PC-3 (cell line): ENCODE data around the gene DNAJA2. TPM values are rescaled to one million over a fixed set of nuclear protein-coding genes. Genes with fewer than 3 reads are reported as not detected.

Experiments
- ATAC-seq: fragments of 200-7000 bp; cut with Tn5 transposase; 2 replicates; pipeline ENCODE4 v1.9.1; 2020; ENCODE audit warnings: mild to moderate bottlenecking, moderate library complexity
- BruUV-seq: library from RNA; stranded (reverse); fragments of 400-500 nt; replicated peaks from 2 replicates; lab custom pipeline; 2021; lab: Mats Ljungman, UMichigan
- CTCF ChIA-PET: fragments of 300-600 bp; sonication (Branson Sonifier 250); formaldehyde crosslinking; loops from one replicate; lab custom pipeline; 2022; ENCODE audit warnings: antibody characterized with exemption; lab: Charles Lee
- POLR2A ChIA-PET: fragments of 300-600 bp; sonication (Branson Sonifier 250); formaldehyde crosslinking; loops from one replicate; lab custom pipeline; 2022; ENCODE audit warnings: antibody characterized with exemption; ENCODE audit not compliant: unreplicated experiment; lab: Charles Lee
- DNase-seq: peaks from one replicate; pipeline ENCODE4 v3.0.0-alpha.2; 2015
- H2AFZ ChIP-seq: fragments of 300-600 bp; sonication (generic); 2 replicates; pipeline ENCODE4 v1.6.0; 2016; ENCODE audit warnings: antibody characterized with exemption, low read length
- H3F3A ChIP-seq: fragments of 300-600 bp; sonication (generic); one replicate; pipeline ENCODE4 v1.6.0; 2017; ENCODE audit warnings: antibody characterized with exemption, low read length, control low read depth, mild to moderate bottlenecking; ENCODE audit not compliant: unreplicated experiment
- H3K27ac ChIP-seq: fragments of 300-600 bp; sonication (generic); 2 replicates; pipeline ENCODE4 v1.5.1; 2016; ENCODE audit warnings: mild to moderate bottlenecking, low read length
- H3K27me3 ChIP-seq: fragments of 300-600 bp; sonication (generic); 2 replicates; pipeline ENCODE4 v1.6.1; 2016; ENCODE audit warnings: low read length, mixed read lengths
- H3K36me3 ChIP-seq: fragments of 300-600 bp; sonication (generic); 2 replicates; pipeline ENCODE4 v1.6.1; 2016; ENCODE audit warnings: low read depth, mixed run types, low read length, mixed read lengths
- H3K4me1 ChIP-seq: fragments of 300-600 bp; sonication (generic); 2 replicates; pipeline ENCODE4 v1.5.1; 2016; ENCODE audit warnings: low read length; ENCODE audit not compliant: insufficient read depth
- H3K4me2 ChIP-seq: fragments of 300-600 bp; sonication (generic); 2 replicates; pipeline ENCODE4 v1.6.0; 2016; ENCODE audit warnings: low read length
- H3K4me3 ChIP-seq: fragments of 300-600 bp; sonication (generic); 2 replicates; pipeline ENCODE4 v1.5.1; 2016; ENCODE audit warnings: mild to moderate bottlenecking, low read length, mixed read lengths
- H3K79me2 ChIP-seq: fragments of 300-600 bp; sonication (generic); 2 replicates; pipeline ENCODE4 v1.6.1; 2017; ENCODE audit warnings: low read length, mixed read lengths
- H3K9ac ChIP-seq: fragments of 300-600 bp; sonication (generic); 2 replicates; pipeline ENCODE4 v1.6.0; 2016; ENCODE audit warnings: mild to moderate bottlenecking, low read length
- H3K9me2 ChIP-seq: fragments of 300-600 bp; sonication (generic); replicated peaks from 2 replicates; pipeline ENCODE4 v1.6.1; 2016; ENCODE audit warnings: mixed run types, low read length, mixed read lengths
- H3K9me3 ChIP-seq: fragments of 300-600 bp; sonication (generic); 2 replicates; pipeline ENCODE4 v1.6.1; 2016; ENCODE audit warnings: low read length, mixed read lengths
- H4K20me1 ChIP-seq: fragments of 300-600 bp; sonication (generic); 2 replicates; pipeline ENCODE4 v1.6.1; 2016; ENCODE audit warnings: low read length, mixed read lengths
- CTCF ChIP-seq: fragments of 300-600 bp; sonication (generic); conservative IDR thresholded peaks from 2 replicates; pipeline ENCODE4 v1.5.1; 2017; ENCODE audit warnings: antibody characterized with exemption, low read depth, mild to moderate bottlenecking, low read length
- EZH2 ChIP-seq: fragments of 300-600 bp; sonication (generic); IDR thresholded peaks from one replicate; pipeline ENCODE4 v1.6.1; 2017; ENCODE audit warnings: antibody characterized with exemption, mild to moderate bottlenecking, low read length; ENCODE audit not compliant: unreplicated experiment
- EZH2phosphoT487 ChIP-seq: fragments of 300-600 bp; sonication (generic); IDR thresholded peaks from 2 replicates; pipeline ENCODE4 v1.6.1; 2018; ENCODE audit warnings: mild to moderate bottlenecking, antibody characterized with exemption, low read length, borderline replicate concordance
- intact Hi-C: fragments of 100-400 bp; cut with micrococcal nuclease; formaldehyde crosslinking; loops from 2 replicates; pipeline ENCODE4 v1.9.0; 2023
- total RNA-seq: library from RNA; depleted of rRNA; stranded (reverse); fragments of >200 nt; gene quantifications from 2 replicates; pipeline ENCODE4 v1.2.3, GENCODE V29; 2014

Gene DNAJA2
- total RNA-seq, 1 experiment from 2014 or later: 44.5 TPM

DNA sequence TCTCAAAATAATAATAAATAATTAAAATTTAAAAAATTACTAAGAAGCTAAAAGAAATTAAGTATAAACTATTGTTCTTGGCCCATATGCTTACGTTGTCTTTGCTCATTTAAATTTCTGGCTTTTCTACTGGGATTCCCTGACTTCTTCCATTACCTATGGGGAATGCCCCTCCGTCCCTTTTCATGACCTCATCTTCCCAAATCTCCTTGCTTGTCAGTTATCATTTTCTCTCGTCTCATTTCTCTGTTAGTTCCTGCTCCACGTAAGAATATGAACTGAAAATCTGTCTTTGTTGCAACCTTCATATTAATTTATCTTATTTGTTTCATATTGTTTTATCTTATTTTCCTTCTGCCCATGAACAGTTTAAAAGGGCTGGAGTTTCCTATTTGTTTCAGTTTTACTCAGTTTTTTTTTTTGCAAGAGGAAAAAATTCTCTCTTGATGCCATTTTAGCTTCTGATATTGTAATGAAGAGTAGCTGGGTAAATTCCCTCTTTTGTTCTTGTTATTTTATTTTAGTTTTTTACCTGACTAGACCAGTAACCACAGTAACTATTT, 2.5 kb upstream of the DNAJA2 start:
- H3K36me3 ChIP-seq: peaks cover 4% of the 10 kb centered on the region; the same call in 1 of the 2 replicates
- peaks cover 34% of the 10 kb centered on the region for H3K4me1 ChIP-seq
- no peaks in the 10 kb centered on the region for H3K9me3 ChIP-seq
- no peaks in the 10 kb centered on the region for H3K27me3 ChIP-seq
- H3K27ac ChIP-seq: peak overlapping the region; percentile 33
- H3F3A ChIP-seq: no peaks in the 10 kb centered on the region
- intact Hi-C loops: loop anchor here (2.0 kb wide), 1 partner anchor 29 kb away; no protein-coding TSS in a partner anchor
- DNase-seq (no peak), ATAC-seq (no peak)
- BruUV-seq: no TSS peak
- no peak for TF ChIP-seq EZH2phosphoT487
- TF ChIP-seq CTCF: no peak
- TF ChIP-seq EZH2: no peak
- H4K20me1 ChIP-seq: peaks cover 8% of the 10 kb centered on the region; the same call in 1 of the 2 replicates
- ChIA-PET CTCF (no interaction called here), POLR2A (no interaction called here)
- peak overlapping the region; percentile 58 for H3K4me2 ChIP-seq
- H3K9me2 ChIP-seq: no peaks in the 10 kb centered on the region
- H3K79me2 ChIP-seq: peaks cover 36% of the 10 kb centered on the region
- H2AFZ ChIP-seq: peak overlapping the region; percentile 84; the same call in 1 of the 2 replicates
- H3K9ac ChIP-seq: no peak overlapping the region
- no peak overlapping the region for H3K4me3 ChIP-seq

GRCh38 chr16:46975165-46975564, 1.7 kb upstream of the DNAJA2 start:
- TF ChIP-seq EZH2phosphoT487: no peak
- TF ChIP-seq EZH2: no peak
- no peak for TF ChIP-seq CTCF
- ChIA-PET CTCF (no interaction called here), POLR2A (no interaction called here)
- Histone ChIP-seq H3K27me3 (no peaks in the 10 kb centered on the region), H3K4me1 (peaks cover 34% of the 10 kb centered on the region), H3K9ac (no peak overlapping the region), H2AFZ (no peak overlapping the region), H3K4me3 (no peak overlapping the region), H3K36me3 (peaks cover 5% of the 10 kb centered on the region; the same call in 1 of the 2 replicates), H3K27ac (no peak overlapping the region), H3F3A (no peaks in the 10 kb centered on the region), H3K4me2 (no peak overlapping the region), H3K9me2 (no peaks in the 10 kb centered on the region), H3K79me2 (peaks cover 42% of the 10 kb centered on the region), H4K20me1 (peaks cover 9% of the 10 kb centered on the region; the same call in 1 of the 2 replicates), H3K9me3 (no peaks in the 10 kb centered on the region)
- intact Hi-C loops: loop anchor here (2.0 kb wide), 1 partner anchor 30 kb away; no protein-coding TSS in a partner anchor
- DNase-seq: no peak
- no TSS peak for BruUV-seq
- no peak for ATAC-seq

GRCh38 chr16:46974352-46974751, 878 bp upstream of the DNAJA2 start:
- Histone ChIP-seq H3K9ac (peak overlapping the region; percentile 88), H3K79me2 (peaks cover 50% of the 10 kb centered on the region), H3K27ac (0 out of 2 replicates have a peak overlapping the region, but pooled peaks have one; percentile 52), H3K4me1 (peaks cover 34% of the 10 kb centered on the region), H3F3A (no peaks in the 10 kb centered on the region), H4K20me1 (peaks cover 14% of the 10 kb centered on the region; the same call in 1 of the 2 replicates), H2AFZ (peak overlapping the region; percentile 94; the same call in 1 of the 2 replicates), H3K36me3 (peaks cover 10% of the 10 kb centered on the region; the same call in 1 of the 2 replicates), H3K27me3 (no peaks in the 10 kb centered on the region), H3K9me3 (no peaks in the 10 kb centered on the region), H3K4me3 (peak overlapping the region; percentile 87), H3K4me2 (peak overlapping the region; percentile 97), H3K9me2 (no peaks in the 10 kb centered on the region)
- no TSS peak for BruUV-seq
- CTCF ChIA-PET: no interaction called here
- ATAC-seq (no peak), DNase-seq (no peak)
- POLR2A ChIA-PET: no interaction called here
- intact Hi-C loops: loop anchor here (2.0 kb wide), 1 partner anchor 30 kb away; no protein-coding TSS in a partner anchor
- TF ChIP-seq EZH2: no peak
